MV-4-11 (cell line): ENCODE data around the gene NFATC3.

Source experiments
- DNase-seq: peaks from one replicate; lab custom pipeline; 2025; lab: John Stamatoyannopoulos, UW

NFATC3 gene

GRCh38 chr16:68085259-68086071 lies at the start of gene NFATC3:
Gene NFATC3, plus strand, starts transcription at chr16:68085370. Its CDS starts 312 bp downstream, at chr16:68085682.
- DNase-seq, result peak; percentile 96

GRCh38 chr16:68037841-68038597 lies 47.2 kb upstream of the NFATC3 start:
- peak; percentile 54 for DNase-seq

- peak; percentile 49 for DNase-seq
These were observed 44.5 kb upstream of the NFATC3 start for GRCh38 chr16:68040506-68041288.

- peak; percentile 95 for DNase-seq
These were observed 43.4 kb upstream of the NFATC3 start for GRCh38 chr16:68041783-68042182.

GRCh38 chr16:68046106-68046505 lies 39.1 kb upstream of the NFATC3 start:
- DNase-seq, result no peak

- DNase-seq, result no peak
These were observed 37.2 kb upstream of the NFATC3 start for GRCh38 chr16:68047987-68048386.

- DNase-seq, result peak; percentile 52
These were observed 35.7 kb upstream of the NFATC3 start for GRCh38 chr16:68049449-68049848.

GRCh38 chr16:68055395-68055794 lies 29.8 kb upstream of the NFATC3 start:
- no peak for DNase-seq

GRCh38 chr16:68059804-68060203 lies 25.4 kb upstream of the NFATC3 start:
- no peak for DNase-seq

GRCh38 chr16:68061396-68061795 lies 23.8 kb upstream of the NFATC3 start:
- DNase-seq, result peak; percentile 72

GRCh38 chr16:68062910-68063393 lies 22.2 kb upstream of the NFATC3 start:
- DNase-seq, result no peak

GRCh38 chr16:68064791-68065365 lies 20.3 kb upstream of the NFATC3 start:
- DNase-seq, result peak; percentile 60

- no peak for DNase-seq
These were observed 19.4 kb upstream of the NFATC3 start for GRCh38 chr16:68065716-68066305.

GRCh38 chr16:68066763-68067162 lies 18.4 kb upstream of the NFATC3 start:
- DNase-seq, result no peak

GRCh38 chr16:68068926-68069325 lies 16.2 kb upstream of the NFATC3 start:
- no peak for DNase-seq

- DNase-seq, result peak; percentile 40
These were observed 15.5 kb upstream of the NFATC3 start for GRCh38 chr16:68069511-68070248.

GRCh38 chr16:68070249-68070730 lies 14.9 kb upstream of the NFATC3 start:
- DNase-seq, result no peak

- no peak for DNase-seq
These were observed 14.2 kb upstream of the NFATC3 start for GRCh38 chr16:68070806-68071517.

- no peak for DNase-seq
These were observed 13.7 kb upstream of the NFATC3 start for GRCh38 chr16:68071518-68071901.
